Transverse colon (tissue), 4 donors: ENCODE measurements around the gene TNS4.

Source experiments
- CTCF ChIP-seq, 5 experiments: fragments of 200-600 bp in 3 of 5; fragments of 450-650 bp in 2 of 5; sonication (generic) in 3 of 5; IDR thresholded peaks; 1 replicate in 2 of 5; 2 replicates in 3 of 5; pipeline ENCODE4 v1.5.1; 2016 to 2017; ENCODE audit warnings: antibody characterized with exemption in 5 of 5, inconsistent platforms in 3 of 5, mild to moderate bottlenecking in 2 of 5, moderate library complexity in 1 of 5
- POLR2A ChIP-seq: fragments of 450-650 bp; IDR thresholded peaks from one replicate; pipeline ENCODE4 v1.6.1; 2016; ENCODE audit warnings: antibody characterized with exemption, mild to moderate bottlenecking, moderate library complexity
- POLR2AphosphoS5 ChIP-seq, 3 donors: sonication (generic); formaldehyde crosslinking; IDR thresholded peaks; one replicate each; pipeline ENCODE4 v1.6.1; 2016; ENCODE audit warnings: antibody characterized with exemption in 3 of 3

- TF ChIP-seq POLR2A: no peak
- TF ChIP-seq CTCF (IDR thresholded peaks at IDR 0.05): peak in 4 of 5 experiments; percentile 8 to 54 (median 32)
- no peak for TF ChIP-seq POLR2AphosphoS5 (IDR thresholded peaks at IDR 0.05)
These were observed 55.5 kb downstream of the TNS4 start for GRCh38 chr17:40445751-40446468.
